ENCODE measurements around the gene TMED1.
A peak's percentile ranks its signal among the peaks of the same experiment; 100 is the strongest.
"Not testable (repeated sequence)": the region's sequence is repeated elsewhere in the genome, so short reads cannot be mapped to it uniquely, and the experiment has no call there.

Gene TMED1

GRCh38 chr19:10835754-10836478 lies at the start of gene TMED1:
Gene TMED1 (minus strand): TSS chr19:10836212. CDS start chr19:10836191, 21 bp downstream.
- peak; percentile 87 to 99 for DNase-seq

GRCh38 chr19:10885201-10886169 lies 49.5 kb upstream of the TMED1 start:
- DNase-seq, result no peak

- DNase-seq, result no peak
These were observed 48.3 kb upstream of the TMED1 start for GRCh38 chr19:10884274-10884673.

GRCh38 chr19:10882108-10882457 lies 46.1 kb upstream of the TMED1 start:
- no peak for DNase-seq

- DNase-seq, result no peak
These were observed 45.5 kb upstream of the TMED1 start for GRCh38 chr19:10881403-10882107.

- no peak for DNase-seq
These were observed 42.2 kb upstream of the TMED1 start for GRCh38 chr19:10878253-10878652.

- not testable (repeated sequence) for DNase-seq
These were observed 41.6 kb upstream of the TMED1 start for GRCh38 chr19:10877608-10878007.

- no peak for DNase-seq
These were observed 40.6 kb upstream of the TMED1 start for GRCh38 chr19:10876459-10877240.

GRCh38 chr19:10874024-10874423 lies 38.0 kb upstream of the TMED1 start:
- DNase-seq, result no peak

- no peak for DNase-seq
These were observed 36.6 kb upstream of the TMED1 start for GRCh38 chr19:10872546-10873107.

GRCh38 chr19:10871711-10872545 lies 35.9 kb upstream of the TMED1 start:
- DNase-seq, result no peak

GRCh38 chr19:10870955-10871603 lies 35.1 kb upstream of the TMED1 start, which contains the start of gene CARM1:
Gene CARM1 (plus strand): TSS chr19:10871553. CDS start chr19:10871703, 150 bp downstream.
- DNase-seq, result peak; percentile 84 to 91

- DNase-seq, result no peak
These were observed 34.5 kb upstream of the TMED1 start for GRCh38 chr19:10870501-10870954.

GRCh38 chr19:10869872-10870311 lies 33.9 kb upstream of the TMED1 start:
- not testable (repeated sequence) for DNase-seq

- no peak for DNase-seq
These were observed 33.0 kb upstream of the TMED1 start for GRCh38 chr19:10868872-10869547.

GRCh38 chr19:10866495-10866894 lies 30.5 kb upstream of the TMED1 start:
- no peak for DNase-seq

- DNase-seq, result peak in 1 of 2 experiments; percentile 58
These were observed 28.5 kb upstream of the TMED1 start for GRCh38 chr19:10864538-10864899.

- DNase-seq, result no peak
These were observed 27.2 kb upstream of the TMED1 start for GRCh38 chr19:10863107-10863717.

GRCh38 chr19:10862561-10863106 lies 26.6 kb upstream of the TMED1 start:
- no peak for DNase-seq

Measured in SW 1271 (cell line).